DND-41 (cell line): Measurements from ENCODE around the gene UBXN10.

ENCODE experiments used
- ATAC-seq: fragments of 200-7000 bp; cut with Tn5 transposase; 3 replicates; pipeline ENCODE4 v1.9.1; 2021; ENCODE audit warnings: low read depth; ENCODE audit not compliant: insufficient read depth
- DNase-seq: peaks from one replicate; pipeline ENCODE4 v3.0.0-alpha.2; 2020
- H2AFZ ChIP-seq: 2 replicates; pipeline ENCODE4 v1.6.0; 2012; ENCODE audit warnings: low read depth, low read length
- H3K27ac ChIP-seq: 2 replicates; pipeline ENCODE4 v1.5.1; 2012; ENCODE audit warnings: low read length, inconsistent platforms
- H3K27me3 ChIP-seq: fragments of 200-600 bp; sonication (generic); 2 replicates; pipeline ENCODE4 v1.6.0; 2012; ENCODE audit warnings: low read length, mild to moderate bottlenecking, inconsistent platforms; ENCODE audit not compliant: insufficient read depth, poor library complexity
- H3K36me3 ChIP-seq: 2 replicates; pipeline ENCODE4 v1.5.1; 2012; ENCODE audit warnings: low read length, inconsistent platforms; ENCODE audit not compliant: insufficient read depth
- H3K4me1 ChIP-seq: 2 replicates; pipeline ENCODE4 v1.5.1; 2012; ENCODE audit warnings: mild to moderate bottlenecking, low read length; ENCODE audit not compliant: insufficient read depth
- H3K4me2 ChIP-seq: 2 replicates; pipeline ENCODE4 v1.6.0; 2012; ENCODE audit warnings: mild to moderate bottlenecking, moderate library complexity, low read length, inconsistent platforms; ENCODE audit not compliant: insufficient read depth
- H3K4me3 ChIP-seq, 2 experiments: fragments of 200-600 bp in 1 of 2; shearing (Covaris generic) in 1 of 2; 2 replicates each; pipeline ENCODE4 v1.5.1; 2012 to 2016; ENCODE audit warnings: inconsistent platforms in 2 of 2, low read length in 2 of 2, mild to moderate bottlenecking in 2 of 2, low read depth in 1 of 2, moderate library complexity in 1 of 2
- H3K79me2 ChIP-seq: 2 replicates; pipeline ENCODE4 v1.6.0; 2012; ENCODE audit warnings: low read length, inconsistent platforms; ENCODE audit not compliant: insufficient read depth
- H3K9ac ChIP-seq: 2 replicates; pipeline ENCODE4 v1.6.0; 2012; ENCODE audit warnings: low read depth, mild to moderate bottlenecking, inconsistent platforms, low read length, moderate library complexity
- H3K9me3 ChIP-seq: 2 replicates; pipeline ENCODE4 v1.5.1; 2012; ENCODE audit warnings: low read length, moderate library complexity, mild to moderate bottlenecking, inconsistent platforms; ENCODE audit not compliant: insufficient read depth, severe bottlenecking
- H4K20me1 ChIP-seq: 2 replicates; pipeline ENCODE4 v1.6.0; 2012; ENCODE audit warnings: low read length; ENCODE audit not compliant: insufficient read depth
- EZH2 ChIP-seq: IDR thresholded peaks from 3 replicates; pipeline ENCODE4 v1.6.1; 2012; ENCODE audit warnings: borderline replicate concordance, low read depth, mild to moderate bottlenecking, moderate library complexity, low read length, inconsistent platforms; ENCODE audit not compliant: severe bottlenecking
- TF ChIP-seq, protein P1 (sequence below): IDR thresholded peaks from 2 replicates; pipeline ENCODE4 v1.5.1; 2012; ENCODE audit warnings: borderline replicate concordance, low read length, moderate library complexity, mild to moderate bottlenecking; ENCODE audit not compliant: poor library complexity, severe bottlenecking; ENCODE audit errors: extremely low read depth

The UBXN10 gene

GRCh38 chr1:20240012-20240411, 54.1 kb downstream of the UBXN10 start:
- no peak overlapping the region for H3K4me2 ChIP-seq
- no peak overlapping the region for H2AFZ ChIP-seq
- H3K36me3 ChIP-seq, result no peaks in the 10 kb centered on the region
- no peaks in the 10 kb centered on the region for H3K4me1 ChIP-seq
- no peak overlapping the region for H3K27ac ChIP-seq
- no peaks in the 10 kb centered on the region for H4K20me1 ChIP-seq
- no peak overlapping the region for H3K4me3 ChIP-seq
- H3K9me3 ChIP-seq, result no peaks in the 10 kb centered on the region
- no peaks in the 10 kb centered on the region for H3K79me2 ChIP-seq
- H3K9ac ChIP-seq, result no peak overlapping the region
- DNase-seq, result no peak
- TF ChIP-seq, protein P1, sequence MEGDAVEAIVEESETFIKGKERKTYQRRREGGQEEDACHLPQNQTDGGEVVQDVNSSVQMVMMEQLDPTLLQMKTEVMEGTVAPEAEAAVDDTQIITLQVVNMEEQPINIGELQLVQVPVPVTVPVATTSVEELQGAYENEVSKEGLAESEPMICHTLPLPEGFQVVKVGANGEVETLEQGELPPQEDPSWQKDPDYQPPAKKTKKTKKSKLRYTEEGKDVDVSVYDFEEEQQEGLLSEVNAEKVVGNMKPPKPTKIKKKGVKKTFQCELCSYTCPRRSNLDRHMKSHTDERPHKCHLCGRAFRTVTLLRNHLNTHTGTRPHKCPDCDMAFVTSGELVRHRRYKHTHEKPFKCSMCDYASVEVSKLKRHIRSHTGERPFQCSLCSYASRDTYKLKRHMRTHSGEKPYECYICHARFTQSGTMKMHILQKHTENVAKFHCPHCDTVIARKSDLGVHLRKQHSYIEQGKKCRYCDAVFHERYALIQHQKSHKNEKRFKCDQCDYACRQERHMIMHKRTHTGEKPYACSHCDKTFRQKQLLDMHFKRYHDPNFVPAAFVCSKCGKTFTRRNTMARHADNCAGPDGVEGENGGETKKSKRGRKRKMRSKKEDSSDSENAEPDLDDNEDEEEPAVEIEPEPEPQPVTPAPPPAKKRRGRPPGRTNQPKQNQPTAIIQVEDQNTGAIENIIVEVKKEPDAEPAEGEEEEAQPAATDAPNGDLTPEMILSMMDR, result no peak
- TF ChIP-seq EZH2, result no peak
- no peak for ATAC-seq
- peaks cover 7% of the 10 kb centered on the region for H3K27me3 ChIP-seq

- no peak overlapping the region for H3K4me3 ChIP-seq
- H2AFZ ChIP-seq, result no peak overlapping the region
- H4K20me1 ChIP-seq, result no peaks in the 10 kb centered on the region
- ATAC-seq (no peak), DNase-seq (no peak)
- H3K9ac ChIP-seq, result no peak overlapping the region
- no peak overlapping the region for H3K4me2 ChIP-seq
- TF ChIP-seq EZH2, result no peak
- TF ChIP-seq, protein P1, result no peak
- no peak overlapping the region for H3K27ac ChIP-seq
- H3K27me3 ChIP-seq, result peaks cover 3% of the 10 kb centered on the region
- no peaks in the 10 kb centered on the region for H3K36me3 ChIP-seq
- H3K79me2 ChIP-seq, result no peaks in the 10 kb centered on the region
- no peaks in the 10 kb centered on the region for H3K4me1 ChIP-seq
- H3K9me3 ChIP-seq, result no peaks in the 10 kb centered on the region
Observed at GRCh38 chr1:20242890-20243479, 57.1 kb downstream of the UBXN10 start.
